ENCODE data around the gene GLCE.
"Not testable (repeated sequence)": the region's sequence is repeated elsewhere in the genome, so short reads cannot be mapped to it uniquely, and the experiment has no call there.

Gene GLCE

DNA sequence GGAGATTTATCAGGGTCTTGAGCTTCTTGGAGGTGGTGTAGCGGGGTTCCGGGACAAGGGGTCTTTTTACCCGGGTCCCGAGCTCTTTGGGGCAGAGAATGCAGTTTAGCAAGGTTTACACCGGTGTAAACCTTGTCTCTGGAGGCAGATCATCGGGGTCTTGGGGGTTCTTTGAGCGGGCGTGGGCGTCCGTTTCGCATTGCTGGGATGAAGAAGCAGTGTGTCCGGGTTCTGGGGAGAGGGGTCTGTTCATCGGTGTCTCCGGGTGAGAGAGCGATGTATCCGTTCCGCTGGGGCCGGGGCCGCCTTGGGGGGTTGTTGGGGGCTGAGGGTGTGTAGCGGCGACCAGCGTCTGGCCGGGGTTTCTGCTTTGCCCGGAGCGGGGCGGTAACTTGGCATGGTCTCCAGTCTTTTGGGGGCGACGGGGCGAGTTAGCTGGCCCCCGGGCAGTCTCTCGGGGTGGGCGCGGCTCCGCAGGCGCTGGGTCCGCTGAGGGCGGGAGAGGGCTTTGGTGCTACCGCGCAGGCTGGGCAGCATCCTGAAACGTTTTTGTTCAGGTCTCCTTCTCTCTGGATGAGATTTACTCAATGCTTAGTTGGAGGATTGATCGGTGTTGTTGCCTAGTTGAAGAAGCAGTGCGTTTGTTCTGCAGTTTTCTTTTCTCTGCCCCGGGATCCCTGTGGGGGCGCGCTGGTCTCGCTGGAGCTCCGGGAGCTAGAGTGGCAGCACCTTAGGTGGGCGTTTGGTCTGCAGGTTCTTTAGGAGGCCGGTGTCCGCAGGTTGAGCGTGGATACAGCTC lies 843 bp downstream of the GLCE start:
- peak; percentile 23 for DNase-seq

DNA sequence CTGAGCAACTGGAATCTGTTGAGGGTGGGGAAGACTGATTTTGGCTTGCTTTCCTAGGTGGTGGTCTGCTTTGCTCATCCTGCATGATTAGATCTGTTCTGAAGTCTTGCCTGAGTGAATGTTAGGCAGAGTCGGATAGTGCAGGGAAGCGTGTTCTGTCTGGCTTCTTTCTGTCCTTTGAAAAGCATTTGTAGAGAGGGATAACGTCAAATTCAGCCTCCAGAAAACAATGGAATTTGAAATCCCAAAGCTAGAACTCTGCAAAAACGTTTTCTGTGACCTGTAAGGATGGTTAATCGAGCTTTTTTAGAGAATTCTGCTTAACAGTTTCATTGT lies 1.4 kb downstream of the GLCE start:
- DNase-seq: no peak

DNA sequence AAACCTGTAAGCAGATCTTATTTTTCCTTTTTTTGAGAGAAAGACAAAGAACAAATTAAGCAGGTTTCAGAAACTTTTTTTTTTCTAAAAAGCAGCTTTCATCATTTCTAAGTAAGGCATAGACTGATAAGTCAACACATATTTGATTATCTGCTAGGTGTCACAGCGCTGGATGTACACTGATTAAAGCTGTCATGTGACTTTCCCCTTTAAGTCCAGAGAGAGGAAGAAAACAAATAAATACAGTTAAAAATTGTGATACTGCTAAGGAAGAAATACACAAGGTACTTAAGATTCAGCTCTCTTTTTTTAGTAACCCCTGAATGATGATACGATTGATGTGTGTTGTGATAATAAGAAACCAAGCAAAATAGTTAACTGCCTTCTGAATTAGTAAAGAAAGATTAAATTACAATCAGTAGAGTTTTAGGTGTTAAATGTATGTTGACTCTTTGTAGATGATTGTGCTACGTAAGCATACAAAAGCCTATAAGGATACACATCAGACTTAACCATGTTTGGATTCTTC lies 2.8 kb downstream of the GLCE start:
- DNase-seq: no peak

DNA sequence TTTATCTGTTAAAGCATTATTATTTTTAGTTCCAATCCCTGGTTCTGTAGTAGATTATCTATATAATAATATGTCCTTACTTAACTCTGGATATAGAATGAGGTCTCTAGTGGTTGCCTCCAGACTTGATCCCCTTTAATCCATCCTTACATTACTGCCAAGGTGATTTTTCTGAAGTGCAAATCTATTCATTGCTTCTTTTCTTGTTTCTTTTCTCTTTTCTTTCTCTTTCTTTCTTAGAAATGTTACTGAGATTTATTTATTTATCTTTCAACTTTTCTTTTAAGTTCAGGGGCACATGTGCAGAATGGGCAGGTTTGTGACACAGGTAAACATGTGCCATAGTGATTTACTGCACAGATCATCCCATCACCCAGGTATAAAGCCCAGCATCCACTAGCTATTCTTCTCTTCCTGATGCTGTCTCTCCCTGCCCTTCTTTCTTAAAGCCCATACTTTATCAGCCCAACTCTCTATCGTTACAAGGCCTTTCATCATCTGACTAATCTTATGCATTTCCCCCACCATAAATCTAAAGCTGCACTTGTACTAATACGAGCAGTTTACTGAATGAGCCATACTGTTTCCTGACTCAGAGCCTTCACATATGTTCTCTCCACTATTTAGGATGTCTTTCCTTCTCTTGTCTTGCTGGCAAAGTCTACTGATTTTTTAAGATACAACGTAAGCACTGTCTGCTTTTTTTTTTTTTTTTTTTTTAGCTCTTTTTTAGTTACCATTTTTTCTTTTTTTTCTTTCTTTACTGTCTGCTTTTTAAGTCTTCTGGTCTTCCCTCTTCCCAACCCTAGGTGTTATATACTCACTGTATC lies 4.6 kb downstream of the GLCE start:
- DNase-seq: peak; percentile 87

DNA sequence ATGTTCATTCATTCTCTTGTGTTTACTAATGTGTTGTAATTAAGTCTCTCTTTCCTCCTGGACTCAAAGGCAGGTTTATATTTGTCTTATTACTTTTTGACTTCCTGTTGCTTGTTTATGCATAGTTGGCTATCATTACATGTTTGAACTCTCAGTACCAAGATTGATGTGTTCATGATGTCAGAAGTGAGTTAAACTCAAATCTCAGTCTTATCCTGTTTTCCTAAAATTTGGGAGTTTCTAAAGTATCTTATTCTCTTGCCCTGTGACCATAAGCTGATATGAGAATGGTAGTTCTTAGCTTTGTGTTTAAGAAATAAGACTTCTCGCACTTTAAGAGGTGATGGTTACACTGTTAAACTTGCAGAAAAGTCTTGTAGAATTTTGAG lies 5.2 kb downstream of the GLCE start:
- DNase-seq: no peak

DNA sequence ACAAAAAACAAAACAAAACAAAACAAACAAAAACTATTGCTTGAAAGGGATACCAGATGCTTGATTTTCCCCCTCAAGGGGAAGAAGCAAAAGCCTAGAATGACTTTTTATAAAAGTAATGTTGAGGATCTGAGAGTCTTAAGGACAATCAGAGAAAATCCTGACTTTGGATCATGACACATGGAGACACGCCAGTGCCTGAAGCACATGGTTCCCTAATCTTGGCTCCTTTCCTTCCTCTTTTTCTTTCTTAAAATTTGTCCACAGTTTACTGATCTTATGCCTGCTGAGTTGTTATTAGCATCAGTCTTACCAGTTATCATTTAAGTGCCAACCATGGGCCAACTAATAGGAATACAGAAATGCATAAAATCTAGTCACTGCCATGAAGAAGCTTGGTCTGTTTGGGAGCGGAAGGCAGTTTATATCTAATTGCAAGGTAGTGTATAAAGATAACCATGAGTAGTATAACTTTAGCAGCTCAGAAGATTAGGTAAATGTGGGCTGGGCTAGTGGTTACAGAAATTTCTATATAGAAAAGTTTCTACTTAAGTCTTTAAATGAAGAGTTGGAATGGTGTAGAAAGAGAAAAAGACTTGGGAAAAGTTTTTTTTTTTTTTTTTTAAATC lies 6.9 kb downstream of the GLCE start:
- DNase-seq: no peak

DNA sequence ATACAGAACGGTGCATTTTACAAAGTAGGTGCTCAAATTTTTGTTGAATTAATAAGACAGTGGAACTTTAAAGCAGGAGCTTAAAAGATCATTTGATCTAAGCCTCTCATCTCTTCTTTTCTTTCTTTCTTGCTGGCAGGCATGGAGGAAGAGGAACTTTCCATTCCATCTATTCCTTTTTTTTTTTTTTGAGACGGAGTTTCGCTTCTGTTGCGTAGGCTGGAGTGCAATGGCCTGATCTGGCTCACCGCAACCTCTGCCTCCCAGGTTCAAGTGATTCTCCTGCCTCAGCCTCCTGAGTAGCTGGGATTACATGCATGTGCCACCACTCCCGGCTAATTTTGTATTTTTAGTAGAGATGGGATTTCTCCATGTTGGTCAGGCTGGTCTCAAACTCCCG lies 7.9 kb downstream of the GLCE start:
- not testable (repeated sequence) for DNase-seq

DNA sequence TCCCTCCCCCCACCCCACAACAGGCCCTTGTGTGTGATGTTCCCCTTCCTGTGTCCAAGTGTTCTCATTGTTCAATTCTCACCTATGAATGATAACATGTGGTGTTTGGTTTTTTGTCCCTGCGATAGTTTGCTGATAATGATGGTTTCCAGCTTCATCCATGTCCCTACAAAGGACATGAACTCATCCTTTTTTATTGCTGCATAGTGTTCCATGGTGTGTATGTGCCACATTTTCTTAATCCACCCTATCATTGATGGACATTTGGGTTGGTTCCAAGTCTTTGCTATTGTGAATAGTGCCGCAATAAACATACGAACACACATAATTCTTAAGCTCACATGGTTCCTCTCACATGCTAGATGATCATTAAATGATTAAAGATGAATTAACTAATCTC lies 9.1 kb downstream of the GLCE start:
- DNase-seq: not testable (repeated sequence)

DNA sequence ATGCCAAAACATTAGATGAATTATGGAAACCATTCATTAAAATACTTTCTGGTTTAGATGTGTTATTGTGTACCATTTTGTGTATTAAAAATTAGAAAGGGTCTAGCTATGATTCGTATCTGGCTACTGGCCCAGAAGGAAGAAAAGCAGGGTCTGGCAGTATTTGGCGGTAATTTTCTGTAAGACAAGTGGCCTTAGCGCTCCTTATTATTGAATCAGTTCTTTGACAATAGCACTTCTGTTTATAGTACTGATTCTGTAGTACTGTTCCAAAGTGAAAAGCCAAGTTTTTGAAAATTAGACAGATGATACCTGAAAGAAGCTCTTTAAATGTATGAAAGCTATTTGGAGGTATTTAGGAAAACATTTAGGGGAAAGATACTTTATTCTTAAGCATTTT lies 10.2 kb downstream of the GLCE start:
- DNase-seq: no peak

DNA sequence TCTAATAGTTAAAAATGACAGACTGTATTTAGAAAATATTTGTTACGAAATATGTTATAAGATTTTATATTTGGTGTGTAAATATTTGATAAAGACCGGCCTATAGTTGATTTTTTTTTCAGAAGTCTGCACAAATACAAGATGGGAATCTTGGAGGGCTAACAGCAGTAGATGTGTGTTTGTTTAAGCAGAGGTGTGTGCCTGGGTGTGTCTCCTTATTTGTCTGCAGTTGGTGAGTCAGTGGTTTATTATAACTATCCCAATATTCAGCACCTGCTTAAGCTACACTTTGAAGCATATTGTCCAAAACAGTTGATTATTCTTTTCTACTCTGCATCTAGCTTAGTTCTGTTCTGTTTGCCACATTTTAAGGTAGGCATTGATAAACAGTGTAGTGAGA lies 12.4 kb downstream of the GLCE start:
- no peak for DNase-seq

DNA sequence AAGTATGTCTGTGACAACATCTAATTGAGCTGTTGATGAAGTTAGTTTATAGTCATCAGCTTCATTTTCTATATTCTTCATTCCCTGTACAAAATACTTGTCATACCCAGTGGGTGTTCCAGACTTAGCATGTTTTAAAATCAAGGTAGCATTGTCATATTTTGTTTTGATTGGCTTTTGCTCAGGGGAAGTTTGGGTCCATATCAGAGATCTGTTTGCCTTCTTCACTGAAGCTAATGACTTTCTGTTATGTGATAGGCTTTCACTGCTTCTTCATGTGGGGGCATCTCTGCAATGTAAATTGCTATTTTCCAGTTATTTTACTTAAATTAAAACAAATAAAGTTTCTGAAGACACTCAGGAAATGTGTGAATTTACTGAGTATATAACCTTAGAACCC lies 15.1 kb downstream of the GLCE start:
- no peak for DNase-seq

DNA sequence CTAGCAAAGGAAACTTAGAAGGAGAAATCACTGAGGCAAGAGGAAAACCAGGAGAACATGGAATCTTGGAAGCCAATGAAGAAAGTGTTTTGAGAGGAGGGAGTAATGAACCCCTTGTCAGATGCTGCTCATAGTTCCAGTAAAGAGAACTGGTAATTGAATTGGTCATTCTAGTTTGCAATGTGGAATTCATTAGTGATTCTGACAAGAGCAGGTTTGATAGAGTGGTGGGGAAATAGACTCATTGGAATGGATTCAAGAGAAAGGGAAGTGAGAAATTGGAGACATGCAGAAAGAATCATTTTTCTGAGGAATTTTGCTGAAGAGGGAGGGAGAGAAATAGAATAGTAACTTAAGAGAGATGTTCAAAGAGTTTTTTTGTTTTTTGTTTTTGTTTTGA lies 21.0 kb downstream of the GLCE start:
- DNase-seq: peak; percentile 79

DNA sequence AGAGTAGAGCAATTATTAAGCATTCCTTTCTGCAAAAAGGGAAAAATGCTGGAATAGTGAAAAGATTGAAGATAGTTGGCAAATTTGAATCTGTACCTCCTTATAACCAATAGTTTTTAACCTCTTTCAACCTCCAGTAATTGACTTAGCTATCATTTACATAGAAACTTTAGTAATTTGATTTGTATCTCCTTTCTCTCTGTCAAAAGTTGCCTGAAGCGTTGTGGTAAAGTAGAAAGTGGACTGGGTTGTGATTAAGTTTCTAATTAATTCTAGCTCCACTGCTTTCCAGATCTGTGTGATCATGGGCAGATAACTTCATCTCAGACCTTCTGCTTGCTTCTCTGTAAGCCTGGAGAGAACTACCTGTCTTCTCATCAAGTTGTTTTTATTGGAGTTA lies 24.8 kb downstream of the GLCE start:
- DNase-seq: no peak

DNA sequence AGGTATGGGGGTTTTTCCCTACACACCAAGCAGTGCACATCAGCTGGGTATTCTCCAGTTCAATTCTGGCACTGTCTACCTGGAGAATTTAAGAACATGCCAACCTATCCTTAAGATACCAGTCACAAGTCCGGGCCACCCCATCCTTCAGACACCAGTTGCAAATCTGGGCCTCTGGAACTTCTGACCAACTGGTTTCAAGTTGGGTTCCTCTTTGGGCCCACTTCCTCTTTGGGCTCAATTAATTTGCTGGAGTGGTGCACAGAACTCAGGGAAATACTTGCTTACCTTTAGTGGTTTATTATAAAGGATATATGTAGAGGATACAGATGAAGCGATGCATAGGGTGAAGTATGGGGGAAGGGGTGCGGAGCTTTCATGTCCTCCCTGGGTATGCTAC lies 25.3 kb downstream of the GLCE start:
- no peak for DNase-seq

DNA sequence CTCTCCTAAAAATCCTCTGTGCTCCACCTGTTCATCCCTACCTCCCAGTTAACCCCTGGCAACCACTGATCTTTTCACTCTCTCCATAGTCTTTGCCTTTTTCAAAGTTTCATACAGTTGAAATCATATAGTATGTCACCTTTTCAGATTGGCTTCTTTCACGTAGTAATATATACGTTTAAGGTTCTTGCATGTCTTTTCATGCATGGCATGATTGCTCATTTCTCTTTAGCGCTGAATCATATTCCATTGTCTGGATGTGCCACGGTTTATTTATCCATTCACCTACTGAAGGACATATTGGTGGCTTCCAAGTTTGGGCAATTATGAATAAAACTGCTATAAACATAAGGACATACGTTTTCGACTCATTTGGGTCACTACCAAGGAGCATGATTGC lies 28.7 kb downstream of the GLCE start:
- no peak for DNase-seq

DNA sequence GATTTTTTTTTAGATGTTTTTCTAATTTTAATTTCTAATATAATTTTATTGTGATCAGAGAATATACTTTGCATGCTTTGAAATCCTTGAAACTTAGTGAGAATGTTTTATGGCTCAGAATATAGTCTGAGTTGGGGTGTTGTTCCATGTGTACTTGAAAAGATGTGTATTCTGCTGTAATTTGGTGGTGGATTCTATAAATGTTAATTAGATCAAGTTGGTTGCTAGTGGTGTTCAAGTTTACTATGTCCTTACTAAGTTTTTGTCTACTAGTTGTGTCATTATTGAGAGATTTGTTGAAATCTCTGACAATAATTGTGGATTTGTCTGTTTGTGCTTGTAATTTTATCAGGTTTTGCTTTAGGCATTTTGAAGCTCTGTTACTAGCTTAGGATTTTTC lies 29.7 kb downstream of the GLCE start:
- DNase-seq: no peak

DNA sequence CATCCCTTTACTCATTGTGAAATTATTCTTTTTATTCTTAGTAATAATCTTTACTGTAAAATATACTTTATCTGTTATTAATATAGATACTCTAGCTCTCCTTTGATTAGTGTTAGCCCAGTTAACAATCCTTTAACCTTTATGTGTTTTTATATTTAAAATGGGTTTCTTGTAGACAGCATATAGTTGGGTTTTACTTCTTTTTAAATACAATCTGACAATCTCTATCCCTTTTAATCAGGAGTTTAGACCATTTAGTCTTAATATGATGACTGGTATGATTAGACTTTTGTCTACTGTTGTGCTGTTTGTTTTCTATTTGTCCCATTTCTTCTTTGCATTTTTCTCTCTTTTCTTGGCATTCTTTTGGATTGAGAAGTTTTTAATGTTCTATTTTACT lies 30.1 kb downstream of the GLCE start:
- DNase-seq: no peak

DNA sequence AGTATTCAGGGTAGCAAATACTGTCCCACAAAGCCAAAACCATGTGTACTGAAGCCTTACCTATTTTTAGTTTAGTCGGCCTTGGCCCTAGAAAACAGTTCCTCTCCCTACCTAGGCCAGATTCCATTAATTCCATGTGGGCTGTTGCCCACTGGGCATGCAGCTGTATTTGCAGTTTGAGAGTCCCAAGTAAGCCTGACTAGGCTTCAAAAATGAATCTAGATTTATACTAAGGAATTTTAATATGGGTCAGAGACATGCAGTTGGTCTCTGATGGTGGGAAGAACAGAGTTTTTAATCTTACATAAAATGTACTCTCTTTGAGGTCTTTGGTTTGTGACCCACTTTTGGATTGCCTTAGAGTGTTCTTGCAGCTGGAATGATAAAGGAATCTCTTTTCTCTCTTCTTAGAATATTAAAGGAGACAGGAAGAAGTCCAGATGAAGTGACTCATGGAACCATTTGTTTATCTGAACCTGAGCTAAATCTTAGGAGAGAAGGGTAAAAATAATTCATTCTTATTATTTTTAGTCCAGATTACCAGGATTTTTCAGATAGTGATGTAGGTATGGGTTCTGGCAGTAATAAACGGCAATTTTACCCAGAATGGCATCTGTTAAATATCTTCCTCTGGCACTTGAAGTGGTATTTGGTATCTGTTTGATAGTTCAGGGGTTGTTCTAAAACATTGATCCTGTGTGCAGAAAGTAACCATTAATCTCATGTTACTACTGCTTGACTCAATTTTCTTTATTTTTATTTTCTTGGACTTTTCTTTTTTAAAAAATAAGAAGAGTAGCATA lies 33.8 kb downstream of the GLCE start:
- DNase-seq: peak; percentile 51

DNA sequence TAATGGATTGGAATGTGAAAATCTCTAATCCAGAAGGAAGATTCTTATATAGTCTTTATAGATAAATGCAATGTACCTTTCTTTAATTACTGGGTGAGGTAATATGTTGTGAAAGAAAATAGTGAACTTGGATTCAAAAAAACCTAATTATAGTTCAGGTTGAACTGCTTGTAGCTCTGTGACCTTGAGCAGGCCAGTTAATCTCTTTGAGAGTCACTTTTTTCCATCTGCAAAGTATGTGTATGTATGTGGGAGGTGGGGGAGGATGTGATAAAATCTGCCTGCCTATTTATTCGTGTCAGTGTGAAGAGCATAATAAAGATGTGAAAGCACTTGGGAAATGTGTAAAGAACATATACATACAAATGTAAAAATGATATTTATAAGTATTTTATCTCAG lies 34.4 kb downstream of the GLCE start:
- peak; percentile 3 for DNase-seq

DNA sequence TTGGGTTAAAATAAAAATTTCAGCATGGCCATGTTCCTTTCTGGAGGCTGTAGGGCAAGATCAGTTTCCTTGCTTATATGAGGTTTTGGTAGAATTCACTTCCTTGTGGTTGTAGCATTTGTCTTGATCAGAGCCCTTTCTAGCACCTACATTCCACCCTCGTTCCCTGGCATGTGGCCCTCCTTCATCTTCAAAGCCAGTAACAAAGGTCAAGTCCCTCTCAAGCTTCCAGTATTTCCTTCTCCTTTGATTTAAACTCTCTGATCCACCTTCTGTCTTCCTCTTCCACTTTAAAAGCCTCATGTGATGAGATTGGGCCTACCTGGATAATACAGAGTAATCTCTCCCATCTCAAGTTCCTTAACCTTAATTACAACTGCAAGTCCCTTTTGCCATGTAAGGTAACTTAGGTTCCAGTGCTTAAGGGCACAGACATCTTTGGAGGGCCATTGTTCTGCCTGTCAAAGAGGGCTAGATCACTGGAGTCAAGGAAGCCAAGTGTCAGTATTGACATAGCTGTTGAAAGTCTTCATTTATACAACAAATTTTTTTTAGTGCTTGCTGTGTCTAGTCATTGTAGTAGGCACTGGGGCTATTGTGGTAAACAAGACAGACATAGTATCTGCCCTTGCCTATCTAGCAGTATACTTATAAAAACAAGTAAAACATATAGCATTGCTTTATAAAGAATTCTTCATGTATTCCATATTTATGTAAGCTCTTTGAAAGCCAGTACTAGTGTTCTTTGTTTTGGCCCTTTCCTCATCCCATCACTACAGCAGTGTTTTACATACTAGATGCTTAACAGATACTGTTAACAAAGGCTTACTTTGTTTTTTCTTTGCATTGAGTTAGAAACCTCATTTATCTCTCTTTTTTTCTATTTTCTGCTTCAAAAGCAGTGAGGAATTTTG lies 40.7 kb downstream of the GLCE start:
- no peak for DNase-seq

DNA sequence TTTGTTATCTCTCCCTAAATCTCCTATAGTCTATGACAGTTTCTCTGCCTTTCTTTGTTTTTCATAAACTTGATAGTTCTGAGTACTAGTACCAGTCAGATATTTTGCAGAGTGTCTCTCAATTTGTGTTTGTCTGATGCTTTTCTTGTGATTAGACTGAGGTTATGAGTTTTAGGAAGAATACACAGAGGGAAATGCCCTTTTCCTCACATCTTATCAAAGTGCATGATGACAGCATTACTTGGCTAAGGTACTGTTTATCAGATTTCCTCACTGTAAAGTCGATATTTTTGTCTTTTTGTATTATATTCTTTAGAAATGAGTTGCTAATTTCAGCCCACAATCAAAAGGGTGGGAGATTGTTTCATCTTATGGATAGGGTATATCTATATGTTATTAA lies 45.6 kb downstream of the GLCE start:
- no peak for DNase-seq

DNA sequence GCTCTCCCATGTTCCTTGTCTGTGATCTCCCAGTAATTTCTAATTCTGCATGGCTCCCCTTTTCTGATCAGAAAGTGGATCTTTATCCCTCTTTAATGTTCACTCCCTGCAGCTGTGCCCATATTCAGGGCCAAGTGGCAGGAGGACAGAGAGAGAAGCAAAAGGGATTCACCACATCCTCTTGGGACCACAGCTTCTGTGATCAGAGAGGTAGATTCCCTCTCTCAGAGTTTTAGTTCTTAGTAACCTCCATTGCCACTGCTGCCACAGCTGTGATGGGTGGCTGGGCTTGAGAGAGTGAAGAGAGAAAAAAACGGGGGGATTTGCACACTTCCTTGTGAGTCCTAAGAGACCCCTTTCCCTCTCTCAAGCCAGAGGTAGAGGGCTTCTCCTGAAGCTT lies 49.2 kb downstream of the GLCE start:
- DNase-seq: no peak

Measured in fibroblast of upper back skin (primary cell).